ENCODE data around the gene RNU5B-1. TPM values are rescaled to one million over a fixed set of nuclear protein-coding genes. Genes with fewer than 3 reads are reported as not detected.

RNU5B-1 gene
- total RNA-seq, 2 experiments from 2014 or later: 23.7 to 34.8 TPM

GRCh38 chr15:65323071-65323511 is 18.6 kb downstream of the RNU5B-1 start:
- Mint-ChIP-seq H3K27ac (no peak overlapping the region), H3K4me3 (no peak overlapping the region), H3K4me1 (ENCODE audit: low read depth) (no peaks in the 10 kb centered on the region), H3K9me3 (no peaks in the 10 kb centered on the region), H3K36me3 (ENCODE audit: low read depth) (no peaks in the 10 kb centered on the region), H3K27me3 (peaks cover 3% of the 10 kb centered on the region)
- Histone ChIP-seq H3K4me1 (ENCODE audit: insufficient read depth, low read length) (peaks cover 2% of the 10 kb centered on the region), H3K27me3 (ENCODE audit: control insufficient read depth in 1 of 2, insufficient read depth in 2 of 2, low read length in 2 of 2) (peaks cover 0 to 20% of the 10 kb centered on the region in 2 experiments), H3K27ac (ENCODE audit: low read depth in 1 of 2, low read length in 2 of 2) (no peak overlapping the region), H3K36me3 (ENCODE audit: insufficient read depth, low read length) (no peaks in the 10 kb centered on the region), H3K4me3 (ENCODE audit: low read length) (no peak overlapping the region), H3K9me3 (ENCODE audit: control insufficient read depth in 1 of 2, insufficient read depth in 1 of 2, low read length in 2 of 2) (no peaks in the 10 kb centered on the region)
- no peak for ATAC-seq (ENCODE audit: poor library complexity)
- no peak for TF ChIP-seq CTCF (IDR thresholded peaks at IDR 0.05)
- intact Hi-C loops (cut with DNase I, micrococcal nuclease): no loop called here
- DNase-seq: no peak
- CTCF ChIA-PET: no interaction called here
- POLR2A ChIA-PET: interaction anchor here (0.9 kb wide), 1 partner anchor 18 kb away, joined by 3 read pairs; the partner anchor contains the start of gene RNU5B-1

DNA sequence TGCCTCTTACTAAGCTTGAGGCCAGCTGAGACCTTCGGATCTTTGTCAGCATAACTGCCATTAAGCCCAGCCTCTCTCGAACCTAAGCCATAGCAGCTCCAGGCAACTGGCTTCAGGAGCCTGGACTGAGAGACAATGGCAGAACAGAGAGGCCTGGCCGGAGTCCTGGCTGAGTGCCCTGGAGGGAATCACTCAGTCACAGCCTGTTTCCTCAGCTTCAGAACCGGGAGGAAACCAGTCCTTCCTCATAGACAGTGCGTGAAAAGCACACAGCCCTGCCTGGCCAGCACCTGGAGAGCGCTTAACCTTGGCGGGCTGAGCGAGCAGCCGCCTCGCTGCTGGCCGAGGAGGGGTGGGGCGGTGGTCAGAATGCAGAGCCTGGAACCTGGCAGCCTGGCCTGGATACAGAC is 21.6 kb downstream of the RNU5B-1 start:
- no peak for DNase-seq
- Mint-ChIP-seq H3K36me3 (ENCODE audit: low read depth) (no peaks in the 10 kb centered on the region), H3K4me3 (no peak overlapping the region), H3K4me1 (ENCODE audit: low read depth) (no peaks in the 10 kb centered on the region), H3K9me3 (no peaks in the 10 kb centered on the region), H3K27ac (no peak overlapping the region), H3K27me3 (peaks cover 13% of the 10 kb centered on the region)
- no peaks in the 10 kb centered on the region for H3K36me3 ChIP-seq (ENCODE audit: insufficient read depth, low read length)
- ATAC-seq (ENCODE audit: poor library complexity): no peak
- H3K9me3 ChIP-seq (ENCODE audit: control insufficient read depth in 1 of 2, insufficient read depth in 1 of 2, low read length in 2 of 2): no peaks in the 10 kb centered on the region
- ChIA-PET POLR2A (no interaction called here), CTCF (no interaction called here)
- peaks cover 0 to 20% of the 10 kb centered on the region in 2 experiments for H3K27me3 ChIP-seq (ENCODE audit: control insufficient read depth in 1 of 2, insufficient read depth in 2 of 2, low read length in 2 of 2)
- H3K4me3 ChIP-seq (ENCODE audit: low read length): no peak overlapping the region
- H3K4me1 ChIP-seq (ENCODE audit: insufficient read depth, low read length): no peaks in the 10 kb centered on the region
- no peak for TF ChIP-seq CTCF (IDR thresholded peaks at IDR 0.05)
- intact Hi-C loops (cut with DNase I, micrococcal nuclease): no loop called here
- H3K27ac ChIP-seq (ENCODE audit: low read depth in 1 of 2, low read length in 2 of 2): no peak overlapping the region

GRCh38 chr15:65326818-65327217 is 22.3 kb downstream of the RNU5B-1 start:
- no peak overlapping the region for H3K4me3 ChIP-seq (ENCODE audit: low read length)
- Mint-ChIP-seq H3K9me3 (no peaks in the 10 kb centered on the region), H3K36me3 (ENCODE audit: low read depth) (no peaks in the 10 kb centered on the region), H3K4me1 (ENCODE audit: low read depth) (no peaks in the 10 kb centered on the region), H3K4me3 (no peak overlapping the region), H3K27ac (no peak overlapping the region), H3K27me3 (peaks cover 15% of the 10 kb centered on the region)
- ChIA-PET CTCF (no interaction called here), POLR2A (no interaction called here)
- no peaks in the 10 kb centered on the region for H3K36me3 ChIP-seq (ENCODE audit: insufficient read depth, low read length)
- TF ChIP-seq CTCF (IDR thresholded peaks at IDR 0.05): no peak
- DNase-seq (no peak), ATAC-seq (ENCODE audit: poor library complexity) (no peak)
- H3K27me3 ChIP-seq (ENCODE audit: control insufficient read depth in 1 of 2, insufficient read depth in 2 of 2, low read length in 2 of 2): peaks cover 0 to 20% of the 10 kb centered on the region in 2 experiments
- no peaks in the 10 kb centered on the region for H3K4me1 ChIP-seq (ENCODE audit: insufficient read depth, low read length)
- H3K9me3 ChIP-seq (ENCODE audit: control insufficient read depth in 1 of 2, insufficient read depth in 1 of 2, low read length in 2 of 2): no peaks in the 10 kb centered on the region
- intact Hi-C loops (cut with DNase I, micrococcal nuclease): no loop called here
- no peak overlapping the region for H3K27ac ChIP-seq (ENCODE audit: low read depth in 1 of 2, low read length in 2 of 2)

Data from CD4-positive, alpha-beta T cell (primary cell).